ENCODE results near the gene EPO.
"Not testable (repeated sequence)": the region's sequence is repeated elsewhere in the genome, so short reads cannot be mapped to it uniquely, and the experiment has no call there.

EPO gene

GRCh38 chr7:100705753-100706671, 14.3 kb upstream of the EPO start, which contains the start of gene POP7:
POP7 (plus strand) TSS chr7:100706121; CDS start chr7:100706831, 710 bp downstream.
- peak; percentile 98 for DNase-seq

- no peak for DNase-seq
These were observed 13.5 kb upstream of the EPO start for GRCh38 chr7:100706672-100707311.

- DNase-seq: no peak
These were observed 11.9 kb upstream of the EPO start for GRCh38 chr7:100708395-100708794.

- no peak for DNase-seq
These were observed 9.8 kb upstream of the EPO start for GRCh38 chr7:100710452-100710851.

- no peak for DNase-seq
These were observed 8.9 kb upstream of the EPO start for GRCh38 chr7:100711369-100711768.

- no peak for DNase-seq
These were observed 5.5 kb upstream of the EPO start for GRCh38 chr7:100714725-100715124.

- DNase-seq: not testable (repeated sequence)
These were observed 3.2 kb upstream of the EPO start for GRCh38 chr7:100717073-100717472.

GRCh38 chr7:100719523-100720278, 567 bp upstream of the EPO start:
- DNase-seq: peak; percentile 40

- DNase-seq: no peak
These were observed 620 bp downstream of the EPO start for GRCh38 chr7:100720671-100721504.

GRCh38 chr7:100721505-100721812, 1.2 kb downstream of the EPO start:
- DNase-seq: no peak

GRCh38 chr7:100722480-100723212, 2.4 kb downstream of the EPO start:
- no peak for DNase-seq

- DNase-seq: no peak
These were observed 3.5 kb downstream of the EPO start for GRCh38 chr7:100723732-100724275.

- not testable (repeated sequence) for DNase-seq
These were observed 4.1 kb downstream of the EPO start for GRCh38 chr7:100724364-100724763.

GRCh38 chr7:100726996-100727761, 6.9 kb downstream of the EPO start:
- peak; percentile 65 for DNase-seq

- no peak for DNase-seq
These were observed 7.9 kb downstream of the EPO start for GRCh38 chr7:100728196-100728595.

- no peak for DNase-seq
These were observed 10.0 kb downstream of the EPO start for GRCh38 chr7:100730136-100730800.

GRCh38 chr7:100731937-100732636, 11.8 kb downstream of the EPO start:
- DNase-seq: no peak

- DNase-seq: no peak
These were observed 15.5 kb downstream of the EPO start for GRCh38 chr7:100735730-100736129.

- DNase-seq: no peak
These were observed 16.4 kb downstream of the EPO start for GRCh38 chr7:100736671-100737070.

- no peak for DNase-seq
These were observed 19.7 kb downstream of the EPO start for GRCh38 chr7:100739934-100740333.

Data from EL (cell line).